Neural cell (in vitro differentiated cells): ENCODE data around the gene TJP1. TPM values are rescaled to one million over a fixed set of nuclear protein-coding genes. Genes with fewer than 3 reads are reported as not detected.

Experiments used
- H2AFZ ChIP-seq: fragments of 200-600, 300-800 bp; sonication (generic), shearing (Covaris generic); 2 replicates; pipeline ENCODE4 v1.6.0; 2014; ENCODE audit warnings: low read depth, mild to moderate bottlenecking, antibody characterized with exemption, low read length, moderate library complexity
- H3F3A ChIP-seq: fragments of 200-600 bp; shearing (Covaris generic); 2 replicates; pipeline ENCODE4 v1.6.1; 2016; ENCODE audit warnings: mild to moderate bottlenecking, moderate library complexity, mixed read lengths, antibody characterized with exemption, low read length; ENCODE audit not compliant: insufficient read depth, poor library complexity, severe bottlenecking
- H3K27ac ChIP-seq: fragments of 200-600, 300-800 bp; sonication (generic), shearing (Covaris generic); 2 replicates; pipeline ENCODE4 v1.5.1; 2014; ENCODE audit warnings: mild to moderate bottlenecking, low read length, moderate library complexity
- H3K27me3 ChIP-seq: fragments of 300-800, 200-600 bp; sonication (generic), shearing (Covaris generic); 2 replicates; pipeline ENCODE4 v1.6.0; 2014; ENCODE audit warnings: mild to moderate bottlenecking, low read depth, low read length, moderate library complexity; ENCODE audit not compliant: insufficient read depth
- H3K36me3 ChIP-seq: fragments of 300-800, 200-600 bp; sonication (generic), shearing (Covaris generic); 2 replicates; pipeline ENCODE4 v1.5.1; 2014; ENCODE audit warnings: mild to moderate bottlenecking, antibody characterized with exemption, low read length, moderate library complexity; ENCODE audit not compliant: insufficient read depth
- H3K4me2 ChIP-seq: fragments of 300-800, 200-600 bp; sonication (generic), shearing (Covaris generic); 2 replicates; pipeline ENCODE4 v1.6.0; 2014; ENCODE audit warnings: mild to moderate bottlenecking, low read length
- H3K4me3 ChIP-seq: fragments of 300-800, 200-600 bp; sonication (generic), shearing (Covaris generic); 2 replicates; pipeline ENCODE4 v1.5.1; 2014; ENCODE audit warnings: mild to moderate bottlenecking, low read length, moderate library complexity
- H3K79me2 ChIP-seq: fragments of 200-600 bp; shearing (Covaris generic); replicated peaks from 2 replicates; pipeline ENCODE4 v1.6.0; 2014; ENCODE audit warnings: mild to moderate bottlenecking, low read length, moderate library complexity; ENCODE audit not compliant: insufficient read depth
- H3K9ac ChIP-seq: fragments of 300-800, 200-600 bp; sonication (generic), shearing (Covaris generic); 2 replicates; pipeline ENCODE4 v1.6.1; 2016; ENCODE audit warnings: mild to moderate bottlenecking, low read length, mixed read lengths
- H3K9me2 ChIP-seq: fragments of 200-600 bp; shearing (Covaris generic); 2 replicates; pipeline ENCODE4 v1.6.1; 2016; ENCODE audit warnings: mild to moderate bottlenecking, low read length, mixed read lengths; ENCODE audit not compliant: insufficient read depth
- H3K9me3 ChIP-seq: fragments of 200-600, 300-800 bp; sonication (generic), shearing (Covaris generic); 2 replicates; pipeline ENCODE4 v1.6.1; 2016; ENCODE audit warnings: mild to moderate bottlenecking, mixed run types, low read length, moderate library complexity, mixed read lengths
- H4K20me1 ChIP-seq: fragments of 200-600 bp; shearing (Covaris generic); 2 replicates; pipeline ENCODE4 v1.6.1; 2016; ENCODE audit warnings: mild to moderate bottlenecking, mixed run types; ENCODE audit not compliant: insufficient read depth
- CTCF ChIP-seq: fragments of 450-650 bp; IDR thresholded peaks from 2 replicates; pipeline ENCODE4 v1.5.1; 2014; ENCODE audit warnings: antibody characterized with exemption, mild to moderate bottlenecking, moderate library complexity; ENCODE audit not compliant: poor library complexity, severe bottlenecking
- EP300 ChIP-seq: fragments of 450-650 bp; conservative IDR thresholded peaks from 2 replicates; pipeline ENCODE4 v1.6.1; 2014; ENCODE audit warnings: antibody characterized with exemption, mild to moderate bottlenecking, moderate library complexity; ENCODE audit not compliant: poor library complexity, severe bottlenecking
- EZH2 ChIP-seq: fragments of 200-600, 300-800 bp; shearing (Covaris generic), sonication (generic); IDR thresholded peaks from 2 replicates; pipeline ENCODE4 v1.6.1; 2014; ENCODE audit warnings: antibody characterized with exemption, low read length, borderline replicate concordance, mild to moderate bottlenecking; ENCODE audit not compliant: insufficient read depth, poor library complexity, severe bottlenecking
- MXI1 ChIP-seq: fragments of 450-650 bp; conservative IDR thresholded peaks from 2 replicates; pipeline ENCODE4 v1.6.1; 2014; ENCODE audit warnings: antibody characterized with exemption, mild to moderate bottlenecking; ENCODE audit not compliant: poor library complexity, severe bottlenecking
- POLR2AphosphoS5 ChIP-seq: IDR thresholded peaks from 2 replicates; pipeline ENCODE4 v1.6.1; 2012
- RAD21 ChIP-seq: fragments of 450-650 bp; conservative IDR thresholded peaks from 2 replicates; pipeline ENCODE4 v1.6.1; 2014; ENCODE audit warnings: antibody characterized with exemption, mild to moderate bottlenecking, moderate library complexity
- REST ChIP-seq: IDR thresholded peaks from 2 replicates; pipeline ENCODE4 v1.6.1; 2012; ENCODE audit warnings: borderline replicate concordance
- SMC3 ChIP-seq: fragments of 450-650 bp; conservative IDR thresholded peaks from 2 replicates; pipeline ENCODE4 v1.6.1; 2014; ENCODE audit warnings: antibody characterized with exemption, mild to moderate bottlenecking, moderate library complexity; ENCODE audit not compliant: poor library complexity
- TAF1 ChIP-seq: IDR thresholded peaks from 2 replicates; pipeline ENCODE4 v1.6.1; 2012; ENCODE audit warnings: low read depth
- polyA plus RNA-seq: library from polyadenylated mRNA; depleted of rRNA; stranded (reverse); fragments of >200 nt; gene quantifications from 2 replicates; pipeline ENCODE4 v1.2.3, GENCODE V29; 2014

TJP1 gene
- polyA plus RNA-seq, 1 donor from 2014 or later, result 6.2 TPM

GRCh38 chr15:29785136-29785535 is 37.1 kb downstream of the TJP1 start:
- peaks cover 7% of the 10 kb centered on the region for H3K79me2 ChIP-seq
- H4K20me1 ChIP-seq, result no peaks in the 10 kb centered on the region

GRCh38 chr15:29784413-29784812 is 37.9 kb downstream of the TJP1 start:
- H3K4me2 ChIP-seq, result no peak overlapping the region
- peaks cover 3% of the 10 kb centered on the region for H3K36me3 ChIP-seq
- no peaks in the 10 kb centered on the region for H3K9me2 ChIP-seq
- H2AFZ ChIP-seq, result no peak overlapping the region
- H3K79me2 ChIP-seq, result peaks cover 7% of the 10 kb centered on the region
- H3K9me3 ChIP-seq, result no peaks in the 10 kb centered on the region
- H3K4me3 ChIP-seq, result no peak overlapping the region
- H3K9ac ChIP-seq, result no peak overlapping the region
- H3K27me3 ChIP-seq, result no peaks in the 10 kb centered on the region
- no peaks in the 10 kb centered on the region for H3F3A ChIP-seq
- no peaks in the 10 kb centered on the region for H4K20me1 ChIP-seq
- H3K27ac ChIP-seq, result no peak overlapping the region
- TF ChIP-seq MXI1, result no peak
- TF ChIP-seq EZH2, result no peak
- no peak for TF ChIP-seq RAD21
- TF ChIP-seq REST, result no peak
- no peak for TF ChIP-seq SMC3
- no peak for TF ChIP-seq TAF1
- TF ChIP-seq EP300, result no peak

More at GRCh38 chr15:29785136-29785535, 37.1 kb downstream of the TJP1 start:
- H3K9me2 ChIP-seq, result no peaks in the 10 kb centered on the region
- H3F3A ChIP-seq, result no peaks in the 10 kb centered on the region
- H2AFZ ChIP-seq, result no peak overlapping the region
- peaks cover 3% of the 10 kb centered on the region for H3K36me3 ChIP-seq
- H3K27me3 ChIP-seq, result no peaks in the 10 kb centered on the region
- no peak overlapping the region for H3K27ac ChIP-seq
- no peak overlapping the region for H3K9ac ChIP-seq
- TF ChIP-seq MXI1 (no peak), REST (no peak), RAD21 (no peak), CTCF (no peak), SMC3 (no peak), TAF1 (no peak), POLR2AphosphoS5 (no peak)
- H3K4me3 ChIP-seq, result no peak overlapping the region
- H3K9me3 ChIP-seq, result no peaks in the 10 kb centered on the region
- H3K4me2 ChIP-seq, result no peak overlapping the region
